IPS-NIHi7 (cell line): ENCODE data around the gene CD300E.
"Not testable (repeated sequence)": the region's sequence is repeated elsewhere in the genome, so short reads cannot be mapped to it uniquely, and the experiment has no call there.

Experiments used
- DNase-seq: peaks from one replicate; pipeline ENCODE4 v3.0.0; 2012; ENCODE audit warnings: mixed read lengths; ENCODE audit errors: extremely low spot score

Gene CD300E

GRCh38 chr17:74623693-74624093 is at the start of gene CD300E:
TSS of gene CD300E (minus strand) at chr17:74623738. CDS start at chr17:74623621, 117 bp downstream.
- no peak for DNase-seq

- DNase-seq, result peak; percentile 96
These were observed 47.7 kb upstream of the CD300E start for GRCh38 chr17:74671031-74671771.

- no peak for DNase-seq
These were observed 46.8 kb upstream of the CD300E start for GRCh38 chr17:74670329-74670728.

- no peak for DNase-seq
These were observed 40.0 kb upstream of the CD300E start for GRCh38 chr17:74663561-74663960.

GRCh38 chr17:74659889-74660288 is 36.4 kb upstream of the CD300E start:
- DNase-seq, result no peak

- no peak for DNase-seq
These were observed 35.1 kb upstream of the CD300E start for GRCh38 chr17:74658620-74659019.

- no peak for DNase-seq
These were observed 31.2 kb upstream of the CD300E start for GRCh38 chr17:74654742-74655141.

GRCh38 chr17:74652020-74652419 is 28.5 kb upstream of the CD300E start:
- no peak for DNase-seq

GRCh38 chr17:74649909-74650308 is 26.4 kb upstream of the CD300E start:
- no peak for DNase-seq

GRCh38 chr17:74647871-74648672 is 24.5 kb upstream of the CD300E start:
- no peak for DNase-seq

GRCh38 chr17:74646231-74646630 is 22.7 kb upstream of the CD300E start:
- peak; percentile 53 for DNase-seq

GRCh38 chr17:74645010-74645409 is 21.5 kb upstream of the CD300E start:
- DNase-seq, result no peak

- DNase-seq, result no peak
These were observed 20.9 kb upstream of the CD300E start for GRCh38 chr17:74644419-74644818.

- no peak for DNase-seq
These were observed 20.3 kb upstream of the CD300E start for GRCh38 chr17:74643826-74644225.

GRCh38 chr17:74642995-74643394 is 19.5 kb upstream of the CD300E start:
- DNase-seq, result no peak

GRCh38 chr17:74642556-74642955 is 19.0 kb upstream of the CD300E start:
- DNase-seq, result no peak

- no peak for DNase-seq
These were observed 18.4 kb upstream of the CD300E start for GRCh38 chr17:74641958-74642298.

GRCh38 chr17:74641224-74641957 is 17.9 kb upstream of the CD300E start:
- no peak for DNase-seq

- no peak for DNase-seq
These were observed 16.2 kb upstream of the CD300E start for GRCh38 chr17:74639704-74640151.

- DNase-seq, result no peak
These were observed 14.4 kb upstream of the CD300E start for GRCh38 chr17:74637926-74638325.

GRCh38 chr17:74637265-74637664 is 13.7 kb upstream of the CD300E start:
- no peak for DNase-seq

- not testable (repeated sequence) for DNase-seq
These were observed 13.1 kb upstream of the CD300E start for GRCh38 chr17:74636541-74637085.
